HepG2 (cell line): ENCODE results near the gene ZKSCAN8. TPM values are rescaled to one million over a fixed set of nuclear protein-coding genes. Genes with fewer than 3 reads are reported as not detected.

Experiments
- ATRX ChIP-seq: sonication (generic); formaldehyde crosslinking; IDR thresholded peaks from 2 replicates; pipeline ENCODE4 v1.4.0; 2020; ENCODE audit warnings: missing genetic modification reagents, borderline replicate concordance
- CAMTA2 ChIP-seq: sonication (generic); formaldehyde crosslinking; IDR thresholded peaks from 2 replicates; pipeline ENCODE4 v1.4.0; 2020; ENCODE audit warnings: mild to moderate bottlenecking, missing genetic modification reagents, borderline replicate concordance
- CBX2 ChIP-seq, 2 experiments: fragments of 200-600 bp in 1 of 2; sonication (generic); formaldehyde crosslinking in 1 of 2; IDR thresholded peaks; 2 replicates each; pipeline versions ENCODE4 v1.7.0 to v1.8.1; 2018 to 2022; ENCODE audit warnings: low read depth in 2 of 2, low read length in 1 of 2, mild to moderate bottlenecking in 1 of 2, missing genetic modification reagents in 1 of 2
- CEBPG ChIP-seq: IDR thresholded peaks from 2 replicates; pipeline ENCODE4 v1.6.1; 2016
- CEBPZ ChIP-seq: IDR thresholded peaks from 2 replicates; pipeline ENCODE4 v1.6.1; 2012; ENCODE audit warnings: low read length, improper control_type of control experiment
- HNF4A ChIP-seq: sonication (generic); formaldehyde crosslinking; IDR thresholded peaks from 2 replicates; pipeline ENCODE4 v1.4.0; 2020; ENCODE audit warnings: missing genetic modification reagents
- HNRNPK ChIP-seq: fragments of 200-400 bp; formaldehyde crosslinking; IDR thresholded peaks from 2 replicates; pipeline ENCODE4 v1.6.1; 2018; ENCODE audit warnings: low read length, low read depth, moderate library complexity, mild to moderate bottlenecking; ENCODE audit not compliant: poor library complexity, severe bottlenecking
- MIER3 ChIP-seq: IDR thresholded peaks from 2 replicates; pipeline ENCODE4 v1.6.1; 2016; ENCODE audit warnings: missing compliant biosample characterization, borderline replicate concordance
- NONO ChIP-seq, 2 experiments: fragments of 450-650 bp in 1 of 2; sonication (generic) in 1 of 2; formaldehyde crosslinking in 1 of 2; IDR thresholded peaks in 1 of 2; conservative IDR thresholded peaks in 1 of 2; 2 replicates each; pipeline versions ENCODE4 v1.6.1 to v1.8.0; 2017 to 2022; ENCODE audit warnings: mild to moderate bottlenecking in 1 of 2, missing genetic modification reagents in 1 of 2, moderate library complexity in 1 of 2
- RELA ChIP-seq: sonication (generic); formaldehyde crosslinking; IDR thresholded peaks from 2 replicates; pipeline ENCODE4 v1.4.0; 2020; ENCODE audit warnings: missing genetic modification reagents
- RFX5 ChIP-seq: IDR thresholded peaks from 2 replicates; pipeline ENCODE4 v1.6.1; 2011; ENCODE audit warnings: low read depth, low read length, improper control_type of control experiment
- THAP11 ChIP-seq: IDR thresholded peaks from 2 replicates; pipeline ENCODE4 v1.6.1; 2016; ENCODE audit warnings: missing biosample characterization, missing genetic modification reagents
- TP53 ChIP-seq: sonication (generic); formaldehyde crosslinking; conservative IDR thresholded peaks from 2 replicates; pipeline ENCODE4 v1.4.0; 2020; ENCODE audit warnings: missing genetic modification reagents
- ZBTB20 ChIP-seq: sonication (generic); formaldehyde crosslinking; IDR thresholded peaks from 2 replicates; pipeline ENCODE4 v1.8.1; 2023; ENCODE audit warnings: missing genetic modification reagents, low read depth, mild to moderate bottlenecking, borderline replicate concordance
- ZBTB39 ChIP-seq: sonication (generic); formaldehyde crosslinking; IDR thresholded peaks from 2 replicates; pipeline ENCODE4 v1.5.0; 2020; ENCODE audit warnings: missing genetic modification reagents
- ZGPAT ChIP-seq: IDR thresholded peaks from 2 replicates; pipeline ENCODE4 v1.6.1; 2016; ENCODE audit warnings: mild to moderate bottlenecking
- ZMYM3 ChIP-seq: sonication (generic); formaldehyde crosslinking; IDR thresholded peaks from 2 replicates; pipeline ENCODE4 v1.5.1; 2020; ENCODE audit warnings: mild to moderate bottlenecking, missing genetic modification reagents
- ZNF101 ChIP-seq: sonication (generic); formaldehyde crosslinking; IDR thresholded peaks from 2 replicates; pipeline ENCODE4 v1.4.0; 2020; ENCODE audit warnings: mild to moderate bottlenecking, low read depth, missing genetic modification reagents, borderline replicate concordance
- ZNF589 ChIP-seq: sonication (generic); formaldehyde crosslinking; conservative IDR thresholded peaks from 2 replicates; pipeline ENCODE4 v1.8.0; 2022; ENCODE audit warnings: mild to moderate bottlenecking, moderate library complexity, missing genetic modification reagents
- ZNF616 ChIP-seq: sonication (generic); formaldehyde crosslinking; IDR thresholded peaks from 2 replicates; pipeline ENCODE4 v1.5.0; 2020; ENCODE audit warnings: low read depth, mild to moderate bottlenecking, missing genetic modification reagents
- ZNF841 ChIP-seq: sonication (generic); formaldehyde crosslinking; IDR thresholded peaks from 2 replicates; pipeline ENCODE4 v1.8.1; 2023; ENCODE audit warnings: missing genetic modification reagents, borderline replicate concordance
- polyA plus RNA-seq, 8 experiments: library from polyadenylated mRNA; depleted of rRNA in 3 of 8; stranded (reverse) in 7 of 8; unstranded in 1 of 8; fragments of >200 nt; fragmentation: Illumina TruSeq in 4 of 8; extraction: Trizol in 4 of 8; gene quantifications; 2 replicates each; pipeline versions ENCODE4 v1.2.1 to v1.2.3, GENCODE V29; 2011 to 2016; ENCODE audit warnings: low read depth in 4 of 8, missing spikeins in 1 of 8, mixed read lengths in 1 of 8; ENCODE audit not compliant: insufficient read depth in 1 of 8
- total RNA-seq, 5 experiments: library from RNA; depleted of rRNA; stranded (reverse); fragments of >200 nt; fragmentation: Illumina TruSeq; extraction: Trizol; gene quantifications; 2 replicates each; pipeline ENCODE4 v1.2.3, GENCODE V29; 2016; ENCODE audit warnings: low read depth in 1 of 5

Gene ZKSCAN8
- total and polyA plus RNA-seq, 2 of the 13 experiments (the other 11 are each of a cell fraction or from before 2014, with no cell fraction given), result 12.4 to 20.9 TPM

DNA sequence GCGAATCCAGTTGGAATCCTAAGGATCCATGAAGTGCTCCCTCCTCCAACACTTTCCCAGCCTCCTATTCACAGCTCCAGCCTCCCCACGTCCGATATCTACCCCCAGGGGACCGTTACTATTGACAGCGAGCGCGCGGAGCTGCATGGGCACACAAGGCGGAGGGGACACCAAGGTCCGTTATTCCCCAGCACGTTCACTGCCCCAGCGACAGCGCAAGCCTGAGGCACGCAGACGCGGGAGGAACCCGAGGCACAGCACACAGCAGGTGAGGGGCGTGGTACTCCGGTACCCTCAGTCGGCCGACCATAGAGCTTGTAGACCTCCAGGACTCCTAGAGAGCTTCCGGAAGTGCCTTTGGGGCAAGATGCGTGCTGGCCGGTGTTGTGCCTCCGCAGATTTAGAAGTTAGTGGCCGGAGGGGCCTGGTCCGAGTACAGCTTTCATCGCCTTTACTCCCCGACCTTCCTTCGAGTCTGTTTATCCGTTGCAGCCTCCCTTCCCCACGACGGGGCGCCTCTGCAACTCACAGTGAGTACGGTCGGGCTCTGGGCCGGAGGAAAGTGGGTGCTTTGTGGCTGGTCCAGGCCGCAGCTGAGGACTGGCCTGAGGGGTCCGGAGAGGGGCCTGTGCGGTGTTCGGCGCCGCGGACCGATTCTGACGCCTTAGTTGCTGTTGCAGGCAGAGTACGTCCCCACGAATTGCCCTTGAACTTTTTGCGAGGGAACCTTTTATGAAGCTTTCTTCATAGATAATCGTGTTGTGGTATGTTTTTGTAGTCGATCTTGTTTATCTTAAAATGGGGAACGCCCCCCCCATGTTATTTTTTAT, at the start of gene ZKSCAN8 (continued):
- TF ChIP-seq ZBTB39 (CRISPR knock-in tag) (peak; percentile 95; the same call in 1 of the 2 replicates), HNF4A (CRISPR knock-in tag) (peak; percentile 46; the same call in 1 of the 2 replicates), ZBTB20 (CRISPR knock-in tag) (peak; percentile 92; the same call in 1 of the 2 replicates), CBX2 (IDR thresholded peaks at IDR 0.05; ENCODE audit: low read depth, low read length) (no peak), CBX2 (CRISPR knock-in tag; IDR thresholded peaks at IDR 0.05; ENCODE audit: low read depth) (peak; percentile 23; the same call in 1 of the 2 replicates), TP53 (CRISPR knock-in tag) (0 out of 2 replicates have a peak, but pooled peaks have one; percentile 59), THAP11 (CRISPR knock-in tag) (peak; percentile 95), RELA (CRISPR knock-in tag) (peak; percentile 71; the same call in 1 of the 2 replicates), ATRX (CRISPR knock-in tag) (no peak), CEBPG (CRISPR knock-in tag) (peak; percentile 10; the same call in 1 of the 2 replicates), ZNF101 (CRISPR knock-in tag) (peak; percentile 95; the same call in 1 of the 2 replicates), ZNF616 (CRISPR knock-in tag) (peak; percentile 87; the same call in 1 of the 2 replicates), MIER3 (no peak; the same call in 1 of the 2 replicates), ZNF841 (CRISPR knock-in tag) (peak; percentile 29; the same call in 1 of the 2 replicates), NONO (IDR thresholded peaks at IDR 0.05) (no peak), NONO (CRISPR knock-in tag; conservative IDR thresholded peaks at IDR 0.05) (peak; percentile 86; the same call in 1 of the 2 replicates), CEBPZ (no peak), ZGPAT (CRISPR knock-in tag) (peak; percentile 98), HNRNPK (no peak), ZNF589 (CRISPR knock-in tag) (0 out of 2 replicates have a peak, but pooled peaks have one; percentile 66), CAMTA2 (peak; percentile 83), ZMYM3 (CRISPR knock-in tag) (peak; percentile 86; the same call in 1 of the 2 replicates), RFX5 (peak; percentile 42)
